ENCODE measurements around the gene NOD2.

Gene NOD2

GRCh38 chr16:50743581-50744225, 50.3 kb downstream of the NOD2 start:
- DNase-seq, result peak; percentile 21

GRCh38 chr16:50744881-50745280, 51.5 kb downstream of the NOD2 start:
- peak; percentile 34 for DNase-seq

GRCh38 chr16:50745940-50746339, 52.5 kb downstream of the NOD2 start:
- no peak for DNase-seq

- peak; percentile 84 for DNase-seq
Observed at GRCh38 chr16:50747207-50747956, 54.0 kb downstream of the NOD2 start.

GRCh38 chr16:50751528-50751927, 58.1 kb downstream of the NOD2 start:
- DNase-seq, result no peak

- no peak for DNase-seq
Observed at GRCh38 chr16:50752471-50753235, 59.2 kb downstream of the NOD2 start.

GRCh38 chr16:50756473-50756872, 63.1 kb downstream of the NOD2 start:
- no peak for DNase-seq

- no peak for DNase-seq
Observed at GRCh38 chr16:50761267-50761666, 67.9 kb downstream of the NOD2 start.

- no peak for DNase-seq
Observed at GRCh38 chr16:50762241-50762640, 68.8 kb downstream of the NOD2 start.

- DNase-seq, result no peak
Observed at GRCh38 chr16:50763211-50763610, 69.8 kb downstream of the NOD2 start.

- no peak for DNase-seq
Observed at GRCh38 chr16:50765260-50765659, 71.9 kb downstream of the NOD2 start.

GRCh38 chr16:50765861-50766260, 72.5 kb downstream of the NOD2 start:
- no peak for DNase-seq

- DNase-seq, result no peak
Observed at GRCh38 chr16:50767197-50767596, 73.8 kb downstream of the NOD2 start.

GRCh38 chr16:50771366-50771765, 78.0 kb downstream of the NOD2 start:
- DNase-seq, result no peak

GRCh38 chr16:50774405-50774804, 81.0 kb downstream of the NOD2 start:
- DNase-seq, result no peak

- DNase-seq, result no peak
Observed at GRCh38 chr16:50774960-50775359, 81.6 kb downstream of the NOD2 start.

GRCh38 chr16:50776037-50776436, 82.6 kb downstream of the NOD2 start:
- DNase-seq, result no peak

- no peak for DNase-seq
Observed at GRCh38 chr16:50778284-50779163, 85.1 kb downstream of the NOD2 start.

- DNase-seq, result no peak
Observed at GRCh38 chr16:50781043-50781442, 87.6 kb downstream of the NOD2 start.

- no peak for DNase-seq
Observed at GRCh38 chr16:50781518-50781917, 88.1 kb downstream of the NOD2 start.
